GM12878 (cell line): ENCODE results near the gene TNFRSF1B. TPM values are rescaled to one million over a fixed set of nuclear protein-coding genes. Genes with fewer than 3 reads are reported as not detected.

Experiments
- BACH1 ChIP-seq: fragments of 450-650 bp; IDR thresholded peaks from 2 replicates; pipeline ENCODE4 v1.6.1; 2017; ENCODE audit warnings: mild to moderate bottlenecking, borderline replicate concordance
- BHLHE40 ChIP-seq, 2 experiments: fragments of 450-650 bp in 1 of 2; IDR thresholded peaks; 2 replicates each; pipeline ENCODE4 v1.6.1; 2011 to 2017; ENCODE audit warnings: low read depth in 2 of 2, borderline replicate concordance in 1 of 2, improper control_type of control experiment in 1 of 2, low read length in 1 of 2, mild to moderate bottlenecking in 1 of 2
- EGR1 ChIP-seq, 2 experiments: IDR thresholded peaks; 1 replicate in 1 of 2; 2 replicates in 1 of 2; pipeline ENCODE4 v1.6.1; 2011 to 2012; ENCODE audit warnings: low read depth in 2 of 2, low read length in 2 of 2, borderline replicate concordance in 1 of 2, mild to moderate bottlenecking in 1 of 2, moderate library complexity in 1 of 2
- GABPA ChIP-seq: IDR thresholded peaks from 2 replicates; pipeline ENCODE4 v1.6.1; 2014; ENCODE audit warnings: antibody characterized with exemption, low read depth, mild to moderate bottlenecking, inconsistent platforms
- GATAD2B ChIP-seq: fragments of 450-650 bp; conservative IDR thresholded peaks from 2 replicates; pipeline ENCODE4 v1.6.1; 2017; ENCODE audit warnings: low read depth, mild to moderate bottlenecking, moderate library complexity
- JUNB ChIP-seq: IDR thresholded peaks from 2 replicates; pipeline ENCODE4 v1.6.1; 2016; ENCODE audit warnings: antibody characterized with exemption, mild to moderate bottlenecking
- NFIC ChIP-seq: IDR thresholded peaks from 2 replicates; pipeline ENCODE4 v1.6.1; 2012; ENCODE audit warnings: low read depth, mild to moderate bottlenecking, inconsistent platforms, low read length, moderate library complexity
- NR2F1 ChIP-seq: fragments of 450-650 bp; conservative IDR thresholded peaks from 2 replicates; pipeline ENCODE4 v1.6.1; 2017; ENCODE audit warnings: mild to moderate bottlenecking
- POLR2AphosphoS2 ChIP-seq: IDR thresholded peaks from 2 replicates; pipeline ENCODE4 v1.6.1; 2011; ENCODE audit warnings: low read depth, mild to moderate bottlenecking, low read length, improper control_type of control experiment, moderate library complexity
- RAD51 ChIP-seq: fragments of 450-650 bp; IDR thresholded peaks from 2 replicates; pipeline ENCODE4 v1.6.1; 2016; ENCODE audit warnings: moderate library complexity, mild to moderate bottlenecking, inconsistent platforms
- RCOR1 ChIP-seq: conservative IDR thresholded peaks from 2 replicates; pipeline ENCODE4 v1.6.1; 2012; ENCODE audit warnings: low read depth, low read length, improper control_type of control experiment
- SMC3 ChIP-seq: IDR thresholded peaks from 2 replicates; pipeline ENCODE4 v1.6.1; 2011; ENCODE audit warnings: low read length, improper control_type of control experiment, borderline replicate concordance
- SPI1 ChIP-seq: IDR thresholded peaks from 2 replicates; pipeline ENCODE4 v1.6.1; 2011; ENCODE audit warnings: low read depth, mild to moderate bottlenecking, low read length, moderate library complexity, borderline replicate concordance; ENCODE audit not compliant: insufficient read depth
- TBL1XR1 ChIP-seq: IDR thresholded peaks from 2 replicates; pipeline ENCODE4 v1.6.1; 2012; ENCODE audit warnings: low read depth, low read length, improper control_type of control experiment
- ZNF24 ChIP-seq: fragments of 450-650 bp; IDR thresholded peaks from 2 replicates; pipeline ENCODE4 v1.6.1; 2017; ENCODE audit warnings: antibody characterized with exemption, mild to moderate bottlenecking
- ZNF274 ChIP-seq: IDR thresholded peaks from one replicate; pipeline ENCODE4 v1.8.0; 2011; ENCODE audit not compliant: insufficient read length, insufficient read depth
- polyA plus RNA-seq, 11 experiments: library from polyadenylated mRNA; depleted of rRNA in 4 of 11; unstranded in 6 of 11; stranded (reverse) in 5 of 11; fragments of >200 nt; fragmentation: Nextera tagmentation in 4 of 11; fragmentation: Illumina TruSeq in 1 of 11; extraction: Ambion mirVana in 4 of 11; extraction: Trizol in 1 of 11; gene quantifications; 1 replicate in 1 of 11; 2 replicates in 10 of 11; pipeline versions ENCODE4 v1.2.1 to v1.2.3, GENCODE V29; 2011 to 2016; ENCODE audit warnings: inconsistent platforms in 2 of 11, missing spikeins in 2 of 11, low read depth in 1 of 11
- total RNA-seq, 4 experiments: library from RNA; depleted of rRNA in 3 of 4; stranded (reverse); fragments of >200 nt in 3 of 4; fragmentation: Illumina TruSeq in 1 of 4; extraction: Trizol in 1 of 4; gene quantifications; 2 replicates each; pipeline versions ENCODE4 v1.2.1 to v1.2.3, GENCODE V29; 2013 to 2021
- TF ChIP-seq, protein P1 (sequence below): IDR thresholded peaks from 2 replicates; pipeline ENCODE4 v1.6.1; 2011; ENCODE audit warnings: borderline replicate concordance, low read depth, mild to moderate bottlenecking, moderate library complexity, mixed read lengths, low read length; ENCODE audit not compliant: insufficient read depth; ENCODE audit errors: extremely low read length
- TF ChIP-seq, protein P2 (sequence below): fragments of 450-650 bp; IDR thresholded peaks from 2 replicates; pipeline ENCODE4 v1.6.1; 2016; ENCODE audit warnings: mild to moderate bottlenecking
- TF ChIP-seq, protein P3 (sequence below): IDR thresholded peaks from 2 replicates; pipeline ENCODE4 v1.6.1; 2012; ENCODE audit warnings: low read depth, low read length, improper control_type of control experiment
- TF ChIP-seq, protein P4 (sequence below): fragments of 450-650 bp; IDR thresholded peaks from 2 replicates; pipeline ENCODE4 v1.6.1; 2017; ENCODE audit warnings: mild to moderate bottlenecking, moderate library complexity
- TF ChIP-seq, protein P5 (sequence below): fragments of 450-650 bp; conservative IDR thresholded peaks from 2 replicates; pipeline ENCODE4 v1.6.1; 2017; ENCODE audit warnings: mild to moderate bottlenecking, moderate library complexity

The TNFRSF1B gene
- total and polyA plus RNA-seq, 10 of the 15 experiments (the other 5 are each of a cell fraction or from before 2014, with no cell fraction given): 10.1 to 87.2 (median 37.3) TPM

DNA sequence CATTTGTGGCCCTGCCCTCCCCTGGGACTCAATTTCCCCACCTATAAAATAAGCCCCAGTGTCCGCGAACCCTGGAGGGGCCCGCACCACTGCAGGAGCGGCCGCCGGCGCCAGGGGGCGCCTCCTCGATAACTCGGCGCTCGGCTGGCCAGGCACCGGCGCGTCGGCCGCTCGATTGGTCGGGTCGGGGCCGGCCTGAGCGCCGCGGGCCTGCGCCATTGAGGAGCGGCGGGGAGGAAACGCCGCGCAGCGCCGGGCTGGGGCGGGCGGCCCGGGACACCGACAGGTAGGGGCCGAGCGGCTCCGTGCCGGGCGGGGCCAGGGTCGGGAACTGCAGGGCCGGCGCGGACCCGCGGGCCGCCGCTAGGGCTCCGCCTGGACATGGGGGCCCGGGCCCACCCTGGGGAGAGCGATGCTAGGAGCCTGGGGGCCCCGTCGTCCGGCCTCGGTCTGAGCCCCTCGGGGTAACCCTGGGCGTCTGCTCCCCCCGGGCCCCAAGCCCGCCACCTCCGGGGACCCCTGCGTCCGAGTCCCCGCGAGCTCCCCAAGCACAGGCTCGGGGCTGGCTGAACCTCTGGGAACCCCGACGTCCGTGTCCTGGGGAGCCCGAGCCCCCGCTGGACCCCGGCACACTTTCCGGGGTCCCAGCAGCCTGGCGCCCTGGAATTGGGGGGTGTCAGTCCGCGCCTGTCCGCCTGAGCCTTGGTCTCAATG is 63.2 kb downstream of the TNFRSF1B start, which contains the start of gene VPS13D (continued):
- TF ChIP-seq, protein P1, sequence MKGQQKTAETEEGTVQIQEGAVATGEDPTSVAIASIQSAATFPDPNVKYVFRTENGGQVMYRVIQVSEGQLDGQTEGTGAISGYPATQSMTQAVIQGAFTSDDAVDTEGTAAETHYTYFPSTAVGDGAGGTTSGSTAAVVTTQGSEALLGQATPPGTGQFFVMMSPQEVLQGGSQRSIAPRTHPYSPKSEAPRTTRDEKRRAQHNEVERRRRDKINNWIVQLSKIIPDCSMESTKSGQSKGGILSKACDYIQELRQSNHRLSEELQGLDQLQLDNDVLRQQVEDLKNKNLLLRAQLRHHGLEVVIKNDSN: no peak
- TF ChIP-seq ZNF24: peak; percentile 69
- TF ChIP-seq, protein P2, sequence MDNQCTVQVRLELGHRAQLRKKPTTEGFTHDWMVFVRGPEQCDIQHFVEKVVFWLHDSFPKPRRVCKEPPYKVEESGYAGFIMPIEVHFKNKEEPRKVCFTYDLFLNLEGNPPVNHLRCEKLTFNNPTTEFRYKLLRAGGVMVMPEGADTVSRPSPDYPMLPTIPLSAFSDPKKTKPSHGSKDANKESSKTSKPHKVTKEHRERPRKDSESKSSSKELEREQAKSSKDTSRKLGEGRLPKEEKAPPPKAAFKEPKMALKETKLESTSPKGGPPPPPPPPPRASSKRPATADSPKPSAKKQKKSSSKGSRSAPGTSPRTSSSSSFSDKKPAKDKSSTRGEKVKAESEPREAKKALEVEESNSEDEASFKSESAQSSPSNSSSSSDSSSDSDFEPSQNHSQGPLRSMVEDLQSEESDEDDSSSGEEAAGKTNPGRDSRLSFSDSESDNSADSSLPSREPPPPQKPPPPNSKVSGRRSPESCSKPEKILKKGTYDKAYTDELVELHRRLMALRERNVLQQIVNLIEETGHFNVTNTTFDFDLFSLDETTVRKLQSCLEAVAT: peak; percentile 99
- no peak for TF ChIP-seq RAD51
- peak; percentile 97 for TF ChIP-seq POLR2AphosphoS2
- TF ChIP-seq ZNF274: no peak
- TF ChIP-seq, protein P3, sequence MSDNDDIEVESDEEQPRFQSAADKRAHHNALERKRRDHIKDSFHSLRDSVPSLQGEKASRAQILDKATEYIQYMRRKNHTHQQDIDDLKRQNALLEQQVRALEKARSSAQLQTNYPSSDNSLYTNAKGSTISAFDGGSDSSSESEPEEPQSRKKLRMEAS: peak; percentile 60; the same call in 1 of the 2 replicates
- TF ChIP-seq GABPA: no peak
- peak; percentile 70 for TF ChIP-seq BACH1
- TF ChIP-seq SMC3: peak; percentile 68
- TF ChIP-seq EGR1 (IDR thresholded peaks at IDR 0.05; ENCODE audit: borderline replicate concordance in 1 of 2, low read depth in 2 of 2, low read length in 2 of 2): peak in 1 of 2 experiments; percentile 55; a peak in 1 of 3 replicates
- TF ChIP-seq NR2F1: peak; percentile 65
- no peak for TF ChIP-seq NFIC
- TF ChIP-seq TBL1XR1: peak; percentile 78; the same call in 1 of the 2 replicates
- TF ChIP-seq GATAD2B: no peak; the same call in none of the 2 replicates
- TF ChIP-seq RCOR1: 0 out of 2 replicates have a peak, but pooled peaks have one; percentile 65
- TF ChIP-seq BHLHE40 (IDR thresholded peaks at IDR 0.05; ENCODE audit: borderline replicate concordance in 1 of 2, low read depth in 2 of 2, low read length in 1 of 2): peak; percentile 76 to 78; a peak in 3 of 4 replicates
- TF ChIP-seq SPI1: no peak
- no peak for TF ChIP-seq JUNB
- TF ChIP-seq, protein P4, sequence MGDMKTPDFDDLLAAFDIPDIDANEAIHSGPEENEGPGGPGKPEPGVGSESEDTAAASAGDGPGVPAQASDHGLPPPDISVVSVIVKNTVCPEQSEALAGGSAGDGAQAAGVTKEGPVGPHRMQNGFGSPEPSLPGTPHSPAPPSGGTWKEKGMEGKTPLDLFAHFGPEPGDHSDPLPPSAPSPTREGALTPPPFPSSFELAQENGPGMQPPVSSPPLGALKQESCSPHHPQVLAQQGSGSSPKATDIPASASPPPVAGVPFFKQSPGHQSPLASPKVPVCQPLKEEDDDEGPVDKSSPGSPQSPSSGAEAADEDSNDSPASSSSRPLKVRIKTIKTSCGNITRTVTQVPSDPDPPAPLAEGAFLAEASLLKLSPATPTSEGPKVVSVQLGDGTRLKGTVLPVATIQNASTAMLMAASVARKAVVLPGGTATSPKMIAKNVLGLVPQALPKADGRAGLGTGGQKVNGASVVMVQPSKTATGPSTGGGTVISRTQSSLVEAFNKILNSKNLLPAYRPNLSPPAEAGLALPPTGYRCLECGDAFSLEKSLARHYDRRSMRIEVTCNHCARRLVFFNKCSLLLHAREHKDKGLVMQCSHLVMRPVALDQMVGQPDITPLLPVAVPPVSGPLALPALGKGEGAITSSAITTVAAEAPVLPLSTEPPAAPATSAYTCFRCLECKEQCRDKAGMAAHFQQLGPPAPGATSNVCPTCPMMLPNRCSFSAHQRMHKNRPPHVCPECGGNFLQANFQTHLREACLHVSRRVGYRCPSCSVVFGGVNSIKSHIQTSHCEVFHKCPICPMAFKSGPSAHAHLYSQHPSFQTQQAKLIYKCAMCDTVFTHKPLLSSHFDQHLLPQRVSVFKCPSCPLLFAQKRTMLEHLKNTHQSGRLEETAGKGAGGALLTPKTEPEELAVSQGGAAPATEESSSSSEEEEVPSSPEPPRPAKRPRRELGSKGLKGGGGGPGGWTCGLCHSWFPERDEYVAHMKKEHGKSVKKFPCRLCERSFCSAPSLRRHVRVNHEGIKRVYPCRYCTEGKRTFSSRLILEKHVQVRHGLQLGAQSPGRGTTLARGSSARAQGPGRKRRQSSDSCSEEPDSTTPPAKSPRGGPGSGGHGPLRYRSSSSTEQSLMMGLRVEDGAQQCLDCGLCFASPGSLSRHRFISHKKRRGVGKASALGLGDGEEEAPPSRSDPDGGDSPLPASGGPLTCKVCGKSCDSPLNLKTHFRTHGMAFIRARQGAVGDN: peak; percentile 58
- TF ChIP-seq, protein P5, sequence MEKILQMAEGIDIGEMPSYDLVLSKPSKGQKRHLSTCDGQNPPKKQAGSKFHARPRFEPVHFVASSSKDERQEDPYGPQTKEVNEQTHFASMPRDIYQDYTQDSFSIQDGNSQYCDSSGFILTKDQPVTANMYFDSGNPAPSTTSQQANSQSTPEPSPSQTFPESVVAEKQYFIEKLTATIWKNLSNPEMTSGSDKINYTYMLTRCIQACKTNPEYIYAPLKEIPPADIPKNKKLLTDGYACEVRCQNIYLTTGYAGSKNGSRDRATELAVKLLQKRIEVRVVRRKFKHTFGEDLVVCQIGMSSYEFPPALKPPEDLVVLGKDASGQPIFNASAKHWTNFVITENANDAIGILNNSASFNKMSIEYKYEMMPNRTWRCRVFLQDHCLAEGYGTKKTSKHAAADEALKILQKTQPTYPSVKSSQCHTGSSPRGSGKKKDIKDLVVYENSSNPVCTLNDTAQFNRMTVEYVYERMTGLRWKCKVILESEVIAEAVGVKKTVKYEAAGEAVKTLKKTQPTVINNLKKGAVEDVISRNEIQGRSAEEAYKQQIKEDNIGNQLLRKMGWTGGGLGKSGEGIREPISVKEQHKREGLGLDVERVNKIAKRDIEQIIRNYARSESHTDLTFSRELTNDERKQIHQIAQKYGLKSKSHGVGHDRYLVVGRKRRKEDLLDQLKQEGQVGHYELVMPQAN: peak; percentile 82
